ENCODE results near the gene LRRC45. TPM values are rescaled to one million over a fixed set of nuclear protein-coding genes. Genes with fewer than 3 reads are reported as not detected.

The LRRC45 gene
- total and polyA plus RNA-seq, 2 donors (not counting 3 experiments of a cell fraction or from before 2014, with no cell fraction given), result 7.6 to 22.9 TPM

GRCh38 chr17:82006468-82007227 is 16.5 kb upstream of the LRRC45 start:
- Histone ChIP-seq H3K4me1 (ENCODE audit: control insufficient read depth, extremely low read depth, insufficient read depth, low read length) (peaks cover 13% of the 10 kb centered on the region), H3K27me3 (ENCODE audit: control insufficient read depth in 2 of 2, insufficient read depth in 2 of 2, low read length in 2 of 2) (no peaks in the 10 kb centered on the region), H3K4me3 (replicated peaks in 1 of 3; ENCODE audit: insufficient read depth in 1 of 3, low read depth in 1 of 3, low read length in 3 of 3) (no peak overlapping the region), H3K27ac (ENCODE audit: insufficient read depth, low read depth, low read length) (no peak overlapping the region), H3K9ac (replicated peaks; ENCODE audit: extremely low read depth, insufficient read depth, low read length) (no peak overlapping the region), H3K4me2 (ENCODE audit: insufficient read depth, low read length) (no peak overlapping the region), H3K79me2 (ENCODE audit: control insufficient read depth, insufficient read depth, low read length) (no peaks in the 10 kb centered on the region), H3K9me1 (replicated peaks; ENCODE audit: control insufficient read depth, extremely low read depth, insufficient read depth, low read length) (no peaks in the 10 kb centered on the region), H2AFZ (ENCODE audit: low read depth, low read length) (no peak overlapping the region), H3K9me3 (replicated peaks; ENCODE audit: control insufficient read depth, insufficient read depth, low read length) (no peaks in the 10 kb centered on the region), H4K20me1 (replicated peaks; ENCODE audit: control insufficient read depth, extremely low read depth, insufficient read depth, low read length) (no peaks in the 10 kb centered on the region), H3K36me3 (ENCODE audit: control insufficient read depth in 2 of 2, extremely low read depth in 1 of 2, insufficient read depth in 2 of 2, low read length in 2 of 2) (no peaks in the 10 kb centered on the region)
- ChIA-PET POLR2A (no interaction called here), CTCF (no interaction called here)
- TF ChIP-seq MAX (IDR thresholded peaks at IDR 0.05; ENCODE audit: insufficient read depth, insufficient read length), result no peak
- no peak for TF ChIP-seq MYC (IDR thresholded peaks at IDR 0.05; ENCODE audit: low read depth, low read length)
- TF ChIP-seq FOS (IDR thresholded peaks at IDR 0.05; ENCODE audit: borderline replicate concordance, insufficient read depth, low read length), result no peak
- TF ChIP-seq POLR2AphosphoS5 (IDR thresholded peaks at IDR 0.05; ENCODE audit: insufficient read depth, low read depth, low read length), result no peak
- no peak for TF ChIP-seq JUN (IDR thresholded peaks at IDR 0.05; ENCODE audit: borderline replicate concordance, insufficient read depth, insufficient read length, low read depth)
- no peak for TF ChIP-seq CTCF (IDR thresholded peaks at IDR 0.05; ENCODE audit: extremely low read depth in 1 of 2, insufficient read depth in 1 of 2, low read depth in 1 of 2, low read length in 2 of 2)
- no peak for TF ChIP-seq EZH2 (IDR thresholded peaks at IDR 0.05; ENCODE audit: borderline replicate concordance, low read depth, low read length, severe bottlenecking)
- TF ChIP-seq POLR2A (IDR thresholded peaks at IDR 0.05; ENCODE audit: low read depth, low read length), result no peak
- TF ChIP-seq GATA2 (IDR thresholded peaks at IDR 0.05; ENCODE audit: insufficient read depth, insufficient read length, low read depth, low read length), result no peak
- intact Hi-C loops (cut with micrococcal nuclease), result no loop called here
- no TSS peak for BruUV-seq (replicated peaks)
- dilution Hi-C loops (cut with MboI; ENCODE audit: extremely low pct_ligation_motif_present, low sequenced_read_pairs), result no loop called here
- no peak for FAIRE-seq
- DNase-seq (ENCODE audit: low read depth, low spot score), result no peak

Measured in endothelial cell of umbilical vein (primary cell).